HG03442 (cell line): ENCODE data around the gene ACSM5.
"Not testable (repeated sequence)": the region's sequence is repeated elsewhere in the genome, so short reads cannot be mapped to it uniquely, and the experiment has no call there.

Source experiments
- ATAC-seq: cut with Tn5 transposase; IDR thresholded peaks from one replicate; pipeline ENCODE4 v1.9.1; 2021; ENCODE audit warnings: mild to moderate bottlenecking, moderate library complexity; ENCODE audit not compliant: unreplicated experiment

Gene ACSM5

DNA sequence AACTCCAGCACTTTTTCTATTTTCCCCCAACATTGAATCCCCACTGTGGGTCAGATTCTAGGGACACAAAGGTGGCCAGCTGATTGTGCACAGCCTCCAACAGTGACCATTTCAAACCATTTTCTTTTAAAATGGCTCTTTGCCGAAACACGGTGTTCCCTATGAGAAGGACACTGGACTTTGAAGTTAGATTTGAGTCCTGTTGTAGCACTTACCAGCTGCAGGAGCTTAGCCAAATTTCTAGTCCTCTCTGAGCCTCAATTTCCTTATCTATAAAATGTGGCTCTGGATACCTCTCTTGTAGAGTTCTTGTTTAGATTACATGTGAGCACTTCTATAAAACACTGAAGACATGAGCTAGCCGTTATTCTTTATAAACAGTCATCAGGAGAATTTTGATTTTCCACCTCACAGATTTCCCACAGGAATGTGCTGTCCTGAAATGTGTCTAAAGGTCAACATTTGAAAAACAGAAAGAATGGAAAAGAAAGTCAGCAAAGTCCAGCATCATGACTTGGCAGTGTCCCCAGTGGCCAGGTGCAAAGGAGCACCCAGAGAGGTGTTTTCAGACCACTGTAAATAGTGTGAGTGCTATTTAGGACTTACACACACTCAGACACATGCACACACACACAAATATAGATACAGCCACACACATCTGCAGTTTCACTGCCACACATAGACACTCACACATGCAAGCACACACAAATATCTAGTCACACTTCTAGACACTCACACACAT lies 37.5 kb downstream of the ACSM5 start:
- ATAC-seq = not testable (repeated sequence)

DNA sequence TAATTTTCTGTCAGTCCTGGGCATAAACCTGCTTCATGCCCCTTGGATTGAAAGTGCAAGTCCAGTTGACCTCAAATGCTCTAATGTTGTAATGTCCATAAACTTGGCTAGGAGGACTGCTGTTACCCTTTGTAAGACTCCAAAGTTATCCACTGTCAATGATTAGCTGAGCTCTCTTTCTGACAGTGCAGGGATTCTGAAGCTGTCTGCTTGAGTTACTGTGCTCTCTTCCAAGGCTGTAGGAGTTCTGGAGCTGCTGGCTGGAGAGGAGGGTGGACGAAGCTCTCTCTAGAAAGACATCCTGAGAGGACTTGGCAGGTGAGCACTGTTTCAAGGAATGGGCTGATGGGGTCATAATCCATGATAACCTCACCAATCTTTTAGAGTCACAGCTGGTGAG lies 42.0 kb downstream of the ACSM5 start, which contains the start of gene ACSM2A:
TSS of gene ACSM2A (plus strand) at position 158 of the 400 bp plus-strand sequence. CDS start 8,594 bp downstream, outside the sequence.
- not testable (repeated sequence) for ATAC-seq

DNA sequence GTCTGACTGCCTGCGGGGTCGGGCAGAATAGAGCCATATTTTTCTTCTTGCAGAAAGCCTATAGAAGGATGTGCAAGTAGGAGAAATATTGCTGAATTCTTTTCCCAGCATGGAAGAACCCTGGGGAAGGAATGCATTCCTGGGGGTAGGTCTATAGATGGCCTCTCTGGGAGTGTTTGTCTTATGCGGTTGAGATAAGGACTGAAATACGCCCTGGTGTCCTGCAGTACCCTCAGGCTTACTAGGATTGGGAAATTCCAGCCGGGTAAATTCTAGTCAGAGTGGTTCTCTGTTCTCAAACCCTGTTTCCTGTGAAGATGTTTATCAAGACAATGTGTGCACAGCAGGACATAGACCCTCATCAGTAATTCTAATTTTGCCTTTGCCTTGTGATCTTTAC lies 44.3 kb downstream of the ACSM5 start:
- not testable (repeated sequence) for ATAC-seq

DNA sequence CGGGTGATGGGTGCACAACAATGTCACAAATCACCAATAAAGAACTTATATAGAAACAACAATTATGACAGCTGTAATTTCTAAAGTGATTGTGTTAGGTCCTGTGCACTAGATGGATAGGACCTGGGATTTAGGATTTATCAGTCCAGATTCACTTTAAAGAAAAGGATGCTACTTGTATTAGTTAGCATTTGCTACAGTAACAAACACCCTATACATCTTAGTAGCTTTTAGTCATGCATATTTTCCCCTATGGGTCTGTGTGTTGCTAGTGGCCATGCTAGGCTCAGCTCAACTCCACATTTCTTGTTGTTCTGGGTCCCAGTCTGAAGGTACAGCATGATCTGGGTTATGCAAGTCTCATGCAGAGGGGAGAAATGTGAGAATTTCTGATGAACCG lies 49.9 kb downstream of the ACSM5 start:
- not testable (repeated sequence) for ATAC-seq

DNA sequence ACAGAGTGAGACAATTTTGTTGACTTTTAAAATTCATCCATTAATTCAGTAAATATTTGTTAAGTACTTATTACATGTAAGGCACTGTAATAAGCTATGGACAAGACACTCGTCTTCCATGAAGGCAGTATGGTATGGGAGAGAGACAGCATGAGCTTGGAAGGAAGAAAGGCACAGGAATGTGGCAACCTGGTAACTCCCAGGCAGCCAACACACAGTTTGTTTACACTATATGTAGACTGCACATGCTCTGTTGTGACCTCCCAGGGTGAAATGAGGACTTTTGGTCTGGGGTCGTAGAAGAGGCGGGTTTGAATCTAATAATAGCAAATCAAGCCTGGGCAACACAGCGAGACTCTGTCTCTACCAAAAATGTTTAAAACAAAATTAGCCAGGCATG lies 51.0 kb downstream of the ACSM5 start:
- not testable (repeated sequence) for ATAC-seq

DNA sequence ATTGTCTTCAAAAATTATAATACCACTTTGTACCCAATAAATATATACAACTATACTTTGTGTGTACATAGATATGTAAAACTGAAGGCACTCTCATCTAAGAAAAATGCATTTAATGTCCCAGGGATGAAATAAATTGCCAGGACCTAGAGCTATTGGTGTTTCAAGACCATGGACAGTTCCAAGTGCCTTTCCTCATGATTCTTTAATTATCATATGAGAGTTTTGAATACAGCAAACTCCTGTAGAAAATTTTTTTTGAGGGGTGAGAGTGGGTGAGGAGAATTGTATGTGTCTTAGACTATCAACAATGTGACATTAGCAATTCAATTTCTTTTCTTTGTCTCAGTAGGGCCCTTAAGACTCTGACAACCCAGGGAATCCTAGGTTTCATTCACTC lies 59.6 kb downstream of the ACSM5 start:
- ATAC-seq = not testable (repeated sequence)

DNA sequence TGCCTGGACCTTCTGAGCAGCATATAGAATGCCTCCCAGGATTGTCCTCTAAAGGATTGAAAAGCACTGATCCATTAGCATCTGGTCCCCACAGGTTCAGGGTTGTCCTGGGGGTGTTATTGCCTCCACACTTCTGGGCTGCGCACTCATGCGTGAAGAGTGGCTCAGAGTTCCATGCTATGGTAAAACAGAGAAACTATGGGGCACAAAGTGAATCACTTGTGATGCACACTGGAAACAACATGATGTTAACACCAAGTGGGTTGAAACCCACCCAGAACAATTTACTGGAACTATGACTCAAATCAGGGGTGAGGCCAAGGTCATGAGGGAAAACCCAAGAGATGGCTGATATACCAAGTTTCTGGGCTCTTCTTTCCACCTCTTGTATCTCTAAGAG lies 60.6 kb downstream of the ACSM5 start:
- ATAC-seq = not testable (repeated sequence)

DNA sequence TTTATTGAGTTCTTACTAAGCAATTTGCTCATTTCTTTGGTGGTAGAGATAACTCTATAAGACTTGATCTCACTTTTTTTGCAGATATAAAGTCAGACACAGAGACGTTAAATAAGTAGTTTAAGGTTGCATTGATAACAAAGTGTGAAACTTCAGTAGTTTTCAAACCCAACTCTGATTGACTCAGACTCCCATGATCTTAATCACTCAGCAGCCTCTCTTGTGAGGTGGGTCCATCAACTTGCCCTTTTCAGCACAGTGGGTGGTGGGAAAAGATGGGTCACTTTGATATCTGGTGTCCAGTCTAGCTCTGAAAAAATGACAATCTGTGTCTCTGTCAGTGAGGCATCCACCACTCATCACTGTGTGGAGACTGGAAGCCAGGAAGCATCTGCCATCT lies 61.4 kb downstream of the ACSM5 start:
- ATAC-seq = not testable (repeated sequence)

DNA sequence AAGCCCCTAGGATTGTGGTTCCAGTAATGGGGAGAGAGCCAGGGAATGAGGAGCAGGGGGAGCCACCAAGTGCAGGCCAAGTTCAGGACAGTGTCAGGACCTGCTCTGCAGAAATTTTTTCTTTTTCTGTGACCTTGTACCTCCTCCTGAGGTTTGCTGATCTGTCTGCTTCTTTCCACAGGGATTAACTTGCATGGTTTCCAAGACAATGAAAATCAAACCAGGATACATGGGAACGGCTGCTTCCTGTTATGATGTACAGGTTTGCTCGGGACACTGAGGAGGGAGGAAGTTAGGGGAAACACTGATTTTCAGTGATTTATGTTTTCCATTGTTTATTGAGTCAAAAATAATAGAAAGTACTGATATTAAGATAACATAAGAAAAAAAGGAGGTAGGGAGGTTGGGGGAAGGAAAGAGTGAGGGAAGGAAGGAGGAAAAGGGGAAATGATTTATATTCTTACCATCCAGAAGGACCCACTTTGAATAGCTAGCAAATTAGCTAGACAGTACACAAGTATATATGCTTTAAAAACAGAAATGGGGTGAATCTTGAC lies 67.9 kb downstream of the ACSM5 start:
- not testable (repeated sequence) for ATAC-seq

DNA sequence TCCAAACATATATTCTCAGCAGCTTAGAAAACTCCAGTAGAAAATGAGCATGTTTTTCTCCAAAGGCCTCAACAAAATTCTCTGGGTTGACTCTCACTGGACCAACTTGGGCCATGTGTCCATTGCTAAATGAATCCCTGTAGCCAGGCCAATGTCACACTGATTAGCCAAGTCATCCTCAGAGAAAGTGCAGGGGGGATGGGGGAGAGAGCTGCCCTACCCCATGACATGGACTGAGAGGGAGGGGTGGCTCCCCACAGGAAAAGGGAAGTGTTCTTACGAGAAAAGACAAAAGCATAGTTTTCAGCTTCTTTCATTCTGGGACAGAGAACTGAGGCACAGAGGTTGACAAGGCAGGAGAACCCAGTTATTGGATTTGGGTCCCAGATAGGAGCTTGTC lies 74.7 kb downstream of the ACSM5 start:
- not testable (repeated sequence) for ATAC-seq

DNA sequence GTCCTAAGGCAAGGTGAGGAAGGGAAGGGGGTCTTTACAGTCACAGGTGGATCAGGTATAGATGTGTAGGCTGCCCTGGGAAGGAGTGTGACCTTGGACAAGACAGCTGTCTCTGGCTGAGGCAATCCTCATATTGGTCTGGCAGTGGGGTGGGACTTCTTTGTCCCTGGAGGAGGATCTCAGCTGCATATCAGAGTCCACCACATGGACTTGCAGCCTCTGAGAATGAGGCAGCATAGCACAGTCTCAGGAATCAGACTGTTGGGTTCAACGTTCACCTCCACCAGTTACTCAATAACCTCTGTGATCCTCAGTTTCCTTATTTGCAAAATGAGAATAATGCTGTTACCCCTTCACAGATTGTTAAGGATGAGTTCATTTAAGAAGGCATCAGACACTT lies 75.4 kb downstream of the ACSM5 start:
- ATAC-seq = no peak

DNA sequence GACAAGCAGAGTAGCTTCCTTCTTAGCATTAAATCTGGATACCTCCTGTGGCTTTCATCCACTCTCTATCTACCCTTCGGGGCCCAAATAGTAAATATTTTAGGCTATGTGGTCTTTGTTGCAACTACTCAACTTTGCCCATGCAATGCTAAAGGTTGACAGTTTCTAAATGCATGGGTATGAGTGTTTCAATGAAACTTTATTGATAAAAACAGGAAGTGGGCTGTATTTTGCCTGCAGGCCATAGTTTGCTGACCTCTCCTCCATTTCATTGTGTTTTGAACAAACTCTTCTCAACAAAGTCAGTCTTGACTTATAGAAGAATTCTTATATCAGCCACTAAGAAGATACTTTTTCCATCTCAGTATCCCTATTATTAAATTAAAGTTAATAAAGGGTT lies 76.1 kb downstream of the ACSM5 start:
- ATAC-seq = no peak
